UCSD-AML1 (cell line): ENCODE data around the gene FBXL13.
"Not testable (repeated sequence)": the region's sequence is repeated elsewhere in the genome, so short reads cannot be mapped to it uniquely, and the experiment has no call there.

Source experiments
- DNase-seq: peaks from one replicate; lab custom pipeline; 2025; ENCODE audit not compliant: unreplicated experiment; lab: John Stamatoyannopoulos, UW

FBXL13 gene

GRCh38 chr7:103031024-103031423 is 43.6 kb downstream of the FBXL13 start:
- DNase-seq, result no peak

- no peak for DNase-seq
Observed at GRCh38 chr7:103025341-103025740, 49.3 kb downstream of the FBXL13 start.

DNA sequence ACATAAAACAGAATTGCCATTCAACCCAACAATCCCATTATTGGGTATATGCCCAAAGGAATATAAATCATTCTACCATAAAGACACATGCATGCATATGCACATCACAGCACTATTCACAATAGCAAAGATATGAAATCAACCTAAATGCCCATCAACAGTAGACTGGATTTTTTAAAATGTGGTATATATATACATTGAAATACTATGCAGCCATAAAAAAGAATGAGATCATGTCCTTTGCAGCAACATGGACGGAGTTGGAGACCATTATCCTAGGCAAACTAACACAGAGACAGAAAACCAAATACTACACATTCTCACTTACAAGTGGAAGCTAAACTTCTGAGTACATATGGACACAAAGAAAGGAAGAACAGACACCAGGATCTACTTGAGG is 51.0 kb downstream of the FBXL13 start:
- not testable (repeated sequence) for DNase-seq

GRCh38 chr7:103021490-103021889 is 53.1 kb downstream of the FBXL13 start:
- DNase-seq, result not testable (repeated sequence)

- DNase-seq, result not testable (repeated sequence)
Observed at GRCh38 chr7:103020876-103021275, 53.7 kb downstream of the FBXL13 start.

GRCh38 chr7:103018295-103018694 is 56.3 kb downstream of the FBXL13 start:
- not testable (repeated sequence) for DNase-seq

- DNase-seq, result no peak
Observed at GRCh38 chr7:103011650-103012049, 62.9 kb downstream of the FBXL13 start.

DNA sequence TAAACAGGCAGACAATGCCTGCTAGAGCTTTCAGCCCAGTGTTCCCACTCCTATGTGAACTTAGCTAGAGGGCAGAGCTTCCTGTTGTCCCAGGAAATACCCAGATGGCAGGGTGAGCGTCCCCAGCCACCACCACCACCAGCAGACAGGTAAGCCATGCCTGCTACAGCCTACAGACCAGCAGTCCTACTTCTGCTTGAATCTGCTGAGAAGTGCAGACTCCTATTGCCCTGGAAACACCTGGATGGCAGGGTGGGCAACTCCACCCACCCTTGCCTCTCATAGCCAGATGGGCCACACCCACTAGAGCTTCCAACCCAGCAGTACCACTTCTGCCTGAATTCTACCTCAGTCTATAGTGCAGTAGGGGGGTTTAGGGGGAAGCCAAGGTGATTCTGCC is 64.4 kb downstream of the FBXL13 start:
- DNase-seq, result no peak

DNA sequence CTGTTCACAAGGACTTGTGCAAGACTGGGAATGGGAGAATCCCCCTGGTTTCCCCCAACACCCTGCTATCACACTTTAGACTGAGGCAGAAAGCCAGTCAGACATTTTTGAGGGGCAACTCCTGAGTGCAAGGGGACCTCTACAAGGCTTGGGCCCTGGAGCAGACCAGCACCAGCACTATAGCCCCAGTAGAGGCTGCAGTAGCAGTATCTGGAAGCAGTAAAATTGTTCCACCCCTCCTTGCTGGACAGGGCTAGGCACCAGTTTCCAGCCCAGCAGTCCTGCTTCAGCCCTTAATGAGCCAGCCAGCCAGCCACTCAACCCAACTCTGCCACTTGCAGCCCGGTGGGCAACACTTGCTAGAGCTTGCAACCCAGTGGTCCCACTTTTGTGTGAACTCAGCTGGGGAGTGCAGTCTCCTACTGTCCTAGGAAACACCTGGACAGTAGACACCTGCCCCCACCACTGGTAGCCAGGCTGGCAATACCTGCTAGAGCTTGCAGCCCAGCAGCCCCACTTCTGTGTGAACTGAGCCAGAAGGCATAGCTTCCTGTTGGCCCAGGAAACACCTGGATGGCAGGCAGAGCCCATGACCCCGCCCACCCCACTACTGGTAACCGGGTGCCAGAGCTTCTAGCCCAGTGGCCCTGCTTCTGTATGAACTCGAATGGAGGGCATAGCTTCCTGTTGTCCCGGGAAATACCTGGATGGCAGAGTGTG is 65.0 kb downstream of the FBXL13 start:
- peak; percentile 20 for DNase-seq

- DNase-seq, result no peak
Observed at GRCh38 chr7:103003004-103003403, 71.6 kb downstream of the FBXL13 start.

- DNase-seq, result no peak
Observed at GRCh38 chr7:103001210-103001609, 73.4 kb downstream of the FBXL13 start.

DNA sequence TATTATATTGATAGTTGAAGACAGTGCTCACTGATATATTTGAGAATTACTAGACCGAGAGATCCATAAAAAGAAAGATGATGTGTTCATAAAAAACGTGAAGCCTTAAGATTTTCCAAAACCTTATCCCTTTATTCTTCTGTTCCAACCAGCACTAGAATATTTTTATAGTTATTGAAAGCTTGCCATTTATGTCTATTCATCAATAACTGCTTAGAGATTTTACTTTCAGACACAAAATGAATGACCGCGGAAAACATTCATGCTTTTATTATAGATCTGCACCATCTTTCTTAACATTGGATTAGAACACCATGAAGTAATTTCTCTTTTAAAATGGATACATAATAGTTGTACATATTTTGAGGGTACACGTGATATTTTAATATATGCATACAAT is 77.6 kb downstream of the FBXL13 start:
- DNase-seq, result no peak

- not testable (repeated sequence) for DNase-seq
Observed at GRCh38 chr7:102995609-102996008, 79.0 kb downstream of the FBXL13 start.

DNA sequence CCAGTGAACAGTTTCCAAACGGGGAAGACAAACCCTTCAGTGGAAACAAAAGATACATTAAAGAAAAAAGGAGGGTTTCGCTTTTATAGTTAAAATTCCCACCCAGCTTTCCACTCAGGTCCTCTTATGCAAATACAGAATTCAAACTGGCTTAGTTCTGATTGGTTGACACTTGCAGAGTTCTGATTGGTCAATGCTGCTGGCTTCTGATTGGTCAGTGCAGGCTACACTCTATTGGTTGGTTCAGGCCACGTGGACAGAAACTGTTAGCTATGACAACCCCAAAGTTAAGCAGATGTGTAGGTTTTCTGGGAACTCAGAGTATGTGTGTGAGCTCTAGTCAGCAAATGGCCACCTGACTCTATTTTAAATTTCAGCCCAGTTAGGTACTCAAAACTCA is 80.0 kb downstream of the FBXL13 start:
- no peak for DNase-seq

GRCh38 chr7:102993718-102994029 is 80.9 kb downstream of the FBXL13 start:
- no peak for DNase-seq

DNA sequence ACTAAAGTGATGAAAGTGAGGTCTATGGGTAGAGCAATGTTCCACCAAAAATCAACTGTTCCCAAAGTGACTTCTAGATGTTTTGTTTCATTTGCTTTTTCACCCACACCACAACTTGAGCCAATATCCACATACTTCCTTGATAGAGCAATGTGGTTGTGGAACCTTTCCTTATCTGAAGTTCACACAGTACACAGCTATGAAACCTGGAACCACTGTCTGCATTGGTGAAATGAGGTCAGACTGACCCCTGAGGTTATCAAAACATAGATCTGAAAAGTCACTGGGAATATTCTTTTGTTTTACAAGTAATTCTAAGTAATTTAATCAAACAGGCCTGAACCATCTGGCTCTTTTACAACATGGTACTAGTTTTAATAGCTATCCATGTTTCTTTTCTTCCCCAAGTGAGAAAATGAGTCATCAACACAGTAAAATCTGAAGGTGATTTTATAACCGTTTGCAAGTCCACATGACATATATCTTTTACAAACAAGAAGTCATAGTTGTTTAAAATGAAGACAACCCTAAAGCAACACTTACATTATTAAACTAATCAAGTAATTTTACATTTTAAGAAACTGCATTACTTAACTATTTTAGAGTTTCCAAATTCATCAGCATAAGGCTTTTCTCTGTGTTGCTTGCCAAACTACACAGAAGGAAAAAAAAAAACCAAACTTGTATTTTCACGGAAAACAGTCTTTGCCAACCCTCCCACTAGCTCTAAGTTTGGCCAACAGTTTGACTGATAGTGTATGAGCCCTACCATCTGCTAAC is 81.5 kb downstream of the FBXL13 start:
- DNase-seq, result no peak

GRCh38 chr7:102992509-102992937 is 82.1 kb downstream of the FBXL13 start:
- DNase-seq, result no peak

GRCh38 chr7:102991540-102992214 is 82.9 kb downstream of the FBXL13 start:
- peak; percentile 11 for DNase-seq

DNA sequence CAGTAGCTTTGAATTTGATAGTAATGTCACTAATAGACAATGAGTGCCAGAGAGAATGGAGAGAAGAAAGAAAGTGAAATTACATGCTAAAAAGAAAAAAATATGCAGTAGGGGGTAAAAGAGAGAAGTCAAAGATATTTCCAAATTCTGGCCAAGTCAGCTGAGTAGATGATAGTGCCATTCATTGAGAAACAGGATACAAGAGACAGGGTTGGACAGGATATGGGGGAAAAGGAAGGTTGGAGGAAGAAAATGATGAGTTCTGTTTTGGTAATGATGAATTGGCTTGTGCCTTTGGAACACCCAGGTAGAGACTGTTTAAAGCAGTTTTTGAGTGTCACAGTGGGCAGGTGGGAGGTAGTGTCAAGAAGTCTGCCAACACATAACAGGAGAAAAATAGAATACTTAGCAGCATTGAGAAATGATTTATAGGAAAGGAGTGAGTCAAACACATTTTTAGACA is 83.5 kb downstream of the FBXL13 start:
- DNase-seq, result no peak

- DNase-seq, result no peak
Observed at GRCh38 chr7:102990642-102991041, 84.0 kb downstream of the FBXL13 start.

- no peak for DNase-seq
Observed at GRCh38 chr7:102988631-102989560, 85.7 kb downstream of the FBXL13 start.
